ENCODE measurements around the gene ANKRD9. TPM values are rescaled to one million over a fixed set of nuclear protein-coding genes. Genes with fewer than 3 reads are reported as not detected.

ANKRD9 gene
- total and polyA plus RNA-seq, 2 experiments from 2014 or later = 46.5 to 90.7 TPM

DNA sequence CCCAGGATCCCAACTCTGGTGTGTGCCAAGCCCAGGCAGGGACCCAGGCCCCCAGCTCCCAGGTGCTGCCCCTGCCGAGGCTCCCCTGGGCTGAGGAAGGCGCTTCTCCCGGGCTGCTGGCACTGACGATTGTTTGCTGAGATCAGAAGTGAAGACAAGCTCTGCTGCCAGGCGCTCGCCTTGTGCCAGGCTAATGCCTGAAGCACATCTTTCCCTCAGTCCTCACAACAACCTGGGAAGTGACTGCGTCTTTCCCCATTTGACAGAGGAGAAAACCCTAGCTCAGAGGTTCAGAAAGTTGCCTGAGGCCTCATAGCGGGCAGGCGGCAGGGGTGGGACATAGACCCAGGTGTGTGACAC, 36.8 kb downstream of the ANKRD9 start:
- H3K4me2 ChIP-seq = no peak overlapping the region
- H3K9me3 ChIP-seq (ENCODE audit: low read depth) = no peaks in the 10 kb centered on the region
- H3K79me2 ChIP-seq = peaks cover 2% of the 10 kb centered on the region
- H3K4me3 ChIP-seq = no peak overlapping the region
- H3K27me3 ChIP-seq = no peaks in the 10 kb centered on the region
- no peak for TF ChIP-seq EZH2 (IDR thresholded peaks at IDR 0.05; ENCODE audit: borderline replicate concordance)
- no peak for TF ChIP-seq CTCF (IDR thresholded peaks at IDR 0.05; ENCODE audit: poor library complexity)
- no peak for TF ChIP-seq EZH2phosphoT487 (IDR thresholded peaks at IDR 0.05; ENCODE audit: low read depth, severe bottlenecking, unreplicated experiment)
- H2AFZ ChIP-seq = no peak overlapping the region
- H3K36me3 ChIP-seq (replicated peaks; ENCODE audit: insufficient read depth, low read depth) = no peaks in the 10 kb centered on the region
- DNase-seq (ENCODE audit: low spot score) = no peak
- no peak overlapping the region for H3K27ac ChIP-seq
- 94% methylated on average over 9 of the region's 9 CpGs for WGBS (ENCODE audit: low lambda C conversion rate, missing lambda C conversion rate)
- no peaks in the 10 kb centered on the region for H4K20me1 ChIP-seq (ENCODE audit: insufficient read depth, poor library complexity, severe bottlenecking)
- no peaks in the 10 kb centered on the region for H3K4me1 ChIP-seq (ENCODE audit: insufficient read depth)
- no peaks in the 10 kb centered on the region for H3K9me2 ChIP-seq (replicated peaks; ENCODE audit: insufficient read depth)

- 89% methylated on average over 8 of the region's 8 CpGs for WGBS (ENCODE audit: low lambda C conversion rate, missing lambda C conversion rate)
- no peak overlapping the region for H3K4me3 ChIP-seq
- H4K20me1 ChIP-seq (ENCODE audit: insufficient read depth, poor library complexity, severe bottlenecking) = no peaks in the 10 kb centered on the region
- peaks cover 2% of the 10 kb centered on the region for H3K79me2 ChIP-seq
- H3K9me2 ChIP-seq (replicated peaks; ENCODE audit: insufficient read depth) = no peaks in the 10 kb centered on the region
- H3K4me1 ChIP-seq (ENCODE audit: insufficient read depth) = no peaks in the 10 kb centered on the region
- no peak overlapping the region for H2AFZ ChIP-seq
- H3K4me2 ChIP-seq = no peak overlapping the region
- no peak overlapping the region for H3K27ac ChIP-seq
- no peaks in the 10 kb centered on the region for H3K36me3 ChIP-seq (replicated peaks; ENCODE audit: insufficient read depth, low read depth)
- no peak for DNase-seq (ENCODE audit: low spot score)
- TF ChIP-seq CTCF (IDR thresholded peaks at IDR 0.05; ENCODE audit: poor library complexity) (no peak), EZH2 (IDR thresholded peaks at IDR 0.05; ENCODE audit: borderline replicate concordance) (no peak), EZH2phosphoT487 (IDR thresholded peaks at IDR 0.05; ENCODE audit: low read depth, severe bottlenecking, unreplicated experiment) (no peak)
- no peaks in the 10 kb centered on the region for H3K27me3 ChIP-seq
- no peaks in the 10 kb centered on the region for H3K9me3 ChIP-seq (ENCODE audit: low read depth)
Observed at GRCh38 chr14:102471921-102472790, 37.4 kb downstream of the ANKRD9 start.

- H3K9me2 ChIP-seq (replicated peaks; ENCODE audit: insufficient read depth) = no peaks in the 10 kb centered on the region
- 71% methylated on average over 1 of the region's 1 CpG for WGBS (ENCODE audit: low lambda C conversion rate, missing lambda C conversion rate)
- peak overlapping the region; percentile 8 for H3K27ac ChIP-seq
- no peak overlapping the region for H3K4me3 ChIP-seq
- H3K27me3 ChIP-seq = no peaks in the 10 kb centered on the region
- no peak overlapping the region for H3K4me2 ChIP-seq
- TF ChIP-seq EZH2phosphoT487 (IDR thresholded peaks at IDR 0.05; ENCODE audit: low read depth, severe bottlenecking, unreplicated experiment) (no peak), EZH2 (IDR thresholded peaks at IDR 0.05; ENCODE audit: borderline replicate concordance) (no peak), CTCF (IDR thresholded peaks at IDR 0.05; ENCODE audit: poor library complexity) (no peak)
- H3K79me2 ChIP-seq = peaks cover 2% of the 10 kb centered on the region
- DNase-seq (ENCODE audit: low spot score) = no peak
- no peaks in the 10 kb centered on the region for H4K20me1 ChIP-seq (ENCODE audit: insufficient read depth, poor library complexity, severe bottlenecking)
- no peaks in the 10 kb centered on the region for H3K36me3 ChIP-seq (replicated peaks; ENCODE audit: insufficient read depth, low read depth)
- H3K4me1 ChIP-seq (ENCODE audit: insufficient read depth) = peaks cover 9% of the 10 kb centered on the region
- no peak overlapping the region for H2AFZ ChIP-seq
- H3K9me3 ChIP-seq (ENCODE audit: low read depth) = no peaks in the 10 kb centered on the region
Observed at GRCh38 chr14:102469261-102469660, 40.3 kb downstream of the ANKRD9 start.

Data from hepatocyte (in vitro differentiated cells).